Activated CD4-positive, alpha-beta T cell treated with anti-CD3 and anti-CD28 coated beads for 36 hours (primary cell): Measurements from ENCODE around the gene JUNB. TPM values are rescaled to one million over a fixed set of nuclear protein-coding genes. Genes with fewer than 3 reads are reported as not detected.

Source experiments
- ATAC-seq: fragments of 200-7000 bp; cut with Tn5 transposase; one replicate; pipeline ENCODE4 v1.10.0; 2021; ENCODE audit warnings: mild to moderate bottlenecking, moderate library complexity
- CTCF ChIA-PET: fragments of 350-600 bp; sonication (Branson Sonifier 250); formaldehyde crosslinking; loops from one replicate; lab custom pipeline; 2021; ENCODE audit warnings: antibody characterized with exemption; lab: Charles Lee
- POLR2A ChIA-PET: fragments of 350-600 bp; sonication (Branson Sonifier 250); formaldehyde crosslinking; loops from one replicate; lab custom pipeline; 2021; ENCODE audit warnings: antibody characterized with exemption, inconsistent platforms; lab: Charles Lee
- DNase-seq: peaks from one replicate; pipeline ENCODE4 v3.0.0-alpha.2; 2020
- H3K27ac Mint-ChIP-seq: one replicate; pipeline ENCODE4 v1.8.0; 2021; ENCODE audit warnings: mixed read lengths
- H3K27me3 Mint-ChIP-seq: one replicate; pipeline ENCODE4 v1.8.0; 2021; ENCODE audit warnings: mixed read lengths
- H3K36me3 Mint-ChIP-seq: one replicate; pipeline ENCODE4 v1.8.0; 2021; ENCODE audit warnings: low read depth, mixed read lengths
- H3K4me1 Mint-ChIP-seq: one replicate; pipeline ENCODE4 v1.8.0; 2021; ENCODE audit warnings: mixed read lengths
- H3K4me3 Mint-ChIP-seq: one replicate; pipeline ENCODE4 v1.8.0; 2021; ENCODE audit warnings: mild to moderate bottlenecking, moderate library complexity, mixed read lengths
- H3K9me3 Mint-ChIP-seq: one replicate; pipeline ENCODE4 v1.8.0; 2021; ENCODE audit warnings: low read depth, mixed read lengths
- intact Hi-C, 2 experiments: fragments of 100-400 bp; cut with DNase I in 1 of 2; cut with micrococcal nuclease in 1 of 2; formaldehyde crosslinking; loops; one replicate each; pipeline versions ENCODE4 v1.14.2 to v1.15.1; 2022 to 2024; cut with DNase I, micrococcal nuclease
- total RNA-seq, 2 experiments: library from RNA; stranded (reverse); gene quantifications; one replicate each; pipeline ENCODE4 v1.2.3, GENCODE V29; 2021

The JUNB gene
- total RNA-seq, 2 experiments from 2014 or later: 375 to 412 TPM

GRCh38 chr19:12783291-12783848 lies 7.9 kb upstream of the JUNB start:
- Mint-ChIP-seq H3K36me3 (no peaks in the 10 kb centered on the region), H3K9me3 (no peaks in the 10 kb centered on the region), H3K4me3 (peak overlapping the region; percentile 74), H3K27me3 (no peaks in the 10 kb centered on the region), H3K27ac (no peak overlapping the region), H3K4me1 (peaks cover 34% of the 10 kb centered on the region)
- intact Hi-C loops: loop anchor here (2.0 to 10.0 kb wide), 6 partner anchors 47 to 1741 kb away; partner anchors contain the start of genes CALR (in 1 of the 2), GET3 (in 1 of the 2), TECR (in 1 of the 2) and ZNF490 (in 1 of the 2)
- ATAC-seq (peak; percentile 28), DNase-seq (peak; percentile 92)
- ChIA-PET CTCF (interaction anchor here (0.6 to 12.0 kb wide), 3 partner anchors 12 to 26 kb away, joined by 3 to 285 read pairs (median 5); partner anchors contain the start of gene JUNB), POLR2A (interaction anchor here (0.6 to 2.9 kb wide), 2 partner anchors 9 to 380 kb away, joined by 3 to 53 read pairs; partner anchors contain the start of gene JUNB)

- no peaks in the 10 kb centered on the region for H3K36me3 Mint-ChIP-seq
- intact Hi-C loops: loop anchor here (2.0 to 10.0 kb wide), 6 partner anchors 47 to 1741 kb away; partner anchors contain the start of genes CALR (in 1 of the 2), GET3 (in 1 of the 2), TECR (in 1 of the 2) and ZNF490 (in 1 of the 2)
- no peak overlapping the region for H3K27ac Mint-ChIP-seq
- H3K4me3 Mint-ChIP-seq: peak overlapping the region; percentile 74
- ChIA-PET CTCF (interaction anchor here (2.0 kb wide), 1 partner anchor 18 kb away, joined by 5 read pairs; no protein-coding TSS in a partner anchor), POLR2A (interaction anchor here (0.6 to 2.9 kb wide), 2 partner anchors 8 to 379 kb away, joined by 3 to 53 read pairs; partner anchors contain the start of gene JUNB)
- H3K9me3 Mint-ChIP-seq: no peaks in the 10 kb centered on the region
- no peak for ATAC-seq
- peak; percentile 57 for DNase-seq
- peaks cover 32% of the 10 kb centered on the region for H3K4me1 Mint-ChIP-seq
- H3K27me3 Mint-ChIP-seq: no peaks in the 10 kb centered on the region
Observed at GRCh38 chr19:12783849-12784393, 7.4 kb upstream of the JUNB start.

- ChIA-PET POLR2A (interaction anchor here (2.9 kb wide), 1 partner anchor 8 kb away, joined by 53 read pairs; the partner anchor contains the start of gene JUNB), CTCF (interaction anchor here (2.0 kb wide), 1 partner anchor 18 kb away, joined by 5 read pairs; no protein-coding TSS in a partner anchor)
- Mint-ChIP-seq H3K9me3 (no peaks in the 10 kb centered on the region), H3K27me3 (no peaks in the 10 kb centered on the region), H3K27ac (no peak overlapping the region), H3K4me1 (peaks cover 32% of the 10 kb centered on the region), H3K4me3 (no peak overlapping the region), H3K36me3 (no peaks in the 10 kb centered on the region)
- DNase-seq: peak; percentile 57
- peak; percentile 11 for ATAC-seq
- intact Hi-C loops: loop anchor here (5.0 to 10.0 kb wide), 3 partner anchors 172 to 1740 kb away; partner anchors contain the start of genes TECR (in 1 of the 2), ZNF490 (in 1 of the 2) and ZNF791 (in 1 of the 2)
Observed at GRCh38 chr19:12784394-12784870, 6.9 kb upstream of the JUNB start.

GRCh38 chr19:12784871-12785430 lies 6.3 kb upstream of the JUNB start:
- ChIA-PET POLR2A (no interaction called here), CTCF (no interaction called here)
- peaks cover 26% of the 10 kb centered on the region for H3K4me1 Mint-ChIP-seq
- peak; percentile 2 for ATAC-seq
- H3K36me3 Mint-ChIP-seq: no peaks in the 10 kb centered on the region
- H3K4me3 Mint-ChIP-seq: no peak overlapping the region
- H3K27me3 Mint-ChIP-seq: no peaks in the 10 kb centered on the region
- no peak overlapping the region for H3K27ac Mint-ChIP-seq
- no peaks in the 10 kb centered on the region for H3K9me3 Mint-ChIP-seq
- intact Hi-C loops: loop anchor here (5.0 to 10.0 kb wide), 3 partner anchors 173 to 1740 kb away; partner anchors contain the start of genes TECR (in 1 of the 2), ZNF490 (in 1 of the 2) and ZNF791 (in 1 of the 2)
- DNase-seq: peak; percentile 54

- peaks cover 24% of the 10 kb centered on the region for H3K4me1 Mint-ChIP-seq
- peaks cover 1% of the 10 kb centered on the region for H3K36me3 Mint-ChIP-seq
- H3K27me3 Mint-ChIP-seq: no peaks in the 10 kb centered on the region
- intact Hi-C loops: loop anchor here (10.0 kb wide), 2 partner anchors 1579 to 1739 kb away; partner anchors contain the start of gene TECR (in 1 of the 2)
- no peaks in the 10 kb centered on the region for H3K9me3 Mint-ChIP-seq
- H3K4me3 Mint-ChIP-seq: no peak overlapping the region
- no peak overlapping the region for H3K27ac Mint-ChIP-seq
- ATAC-seq (no peak), DNase-seq (peak; percentile 32)
- ChIA-PET CTCF (interaction anchor here (0.6 to 0.9 kb wide), 4 partner anchors 9 to 149 kb away, joined by 3 to 4 read pairs (median 4); no protein-coding TSS in a partner anchor), POLR2A (no interaction called here)
Observed at GRCh38 chr19:12785431-12786031, 5.8 kb upstream of the JUNB start.

- Mint-ChIP-seq H3K9me3 (no peaks in the 10 kb centered on the region), H3K36me3 (peaks cover 1% of the 10 kb centered on the region), H3K27ac (peak overlapping the region; percentile 81), H3K4me1 (peaks cover 27% of the 10 kb centered on the region), H3K4me3 (no peak overlapping the region), H3K27me3 (no peaks in the 10 kb centered on the region)
- ATAC-seq (no peak), DNase-seq (peak; percentile 37)
- CTCF ChIA-PET: interaction anchor here (0.6 to 3.4 kb wide), 5 partner anchors 9 to 148 kb away, joined by 3 to 39 read pairs (median 4); no protein-coding TSS in a partner anchor
- intact Hi-C loops: loop anchor here (10.0 kb wide), 2 partner anchors 1578 to 1738 kb away; partner anchors contain the start of gene TECR (in 1 of the 2)
- POLR2A ChIA-PET: no interaction called here
Observed at GRCh38 chr19:12786141-12786870, 5.0 kb upstream of the JUNB start.

- Mint-ChIP-seq H3K36me3 (peaks cover 5% of the 10 kb centered on the region), H3K4me1 (peaks cover 21% of the 10 kb centered on the region), H3K4me3 (no peak overlapping the region), H3K9me3 (no peaks in the 10 kb centered on the region), H3K27me3 (no peaks in the 10 kb centered on the region), H3K27ac (peak overlapping the region; percentile 69)
- intact Hi-C loops: loop anchor here (10.0 kb wide), 2 partner anchors 1578 to 1738 kb away; partner anchors contain the start of gene TECR (in 1 of the 2)
- no peak for ATAC-seq
- ChIA-PET CTCF (interaction anchor here (0.7 to 3.4 kb wide), 2 partner anchors 9 kb away, joined by 6 to 39 read pairs; no protein-coding TSS in a partner anchor), POLR2A (no interaction called here)
- no peak for DNase-seq
Observed at GRCh38 chr19:12786952-12787351, 4.3 kb upstream of the JUNB start.

- no peaks in the 10 kb centered on the region for H3K27me3 Mint-ChIP-seq
- no peak overlapping the region for H3K27ac Mint-ChIP-seq
- peaks cover 7% of the 10 kb centered on the region for H3K36me3 Mint-ChIP-seq
- ATAC-seq (no peak), DNase-seq (no peak)
- H3K9me3 Mint-ChIP-seq: no peaks in the 10 kb centered on the region
- H3K4me3 Mint-ChIP-seq: no peak overlapping the region
- intact Hi-C loops: loop anchor here (10.0 kb wide), 2 partner anchors 1577 to 1737 kb away; partner anchors contain the start of gene TECR (in 1 of the 2)
- ChIA-PET POLR2A (interaction anchor here (2.4 kb wide), 1 partner anchor 9 kb away, joined by 9 read pairs; no protein-coding TSS in a partner anchor), CTCF (interaction anchor here (1.3 to 3.4 kb wide), 2 partner anchors 9 to 10 kb away, joined by 5 to 39 read pairs; no protein-coding TSS in a partner anchor)
- H3K4me1 Mint-ChIP-seq: peaks cover 18% of the 10 kb centered on the region
Observed at GRCh38 chr19:12787458-12787857, 3.8 kb upstream of the JUNB start.

- intact Hi-C loops: loop anchor here (2.0 to 10.0 kb wide), 3 partner anchors 1055 to 1737 kb away; partner anchors contain the start of gene TECR (in 1 of the 2)
- H3K9me3 Mint-ChIP-seq: no peaks in the 10 kb centered on the region
- H3K4me1 Mint-ChIP-seq: peaks cover 18% of the 10 kb centered on the region
- CTCF ChIA-PET: interaction anchor here (1.0 to 3.4 kb wide), 3 partner anchors 8 to 273 kb away, joined by 3 to 39 read pairs (median 5); no protein-coding TSS in a partner anchor
- DNase-seq (no peak), ATAC-seq (no peak)
- H3K4me3 Mint-ChIP-seq: peak overlapping the region; percentile 92
- H3K36me3 Mint-ChIP-seq: peaks cover 13% of the 10 kb centered on the region
- POLR2A ChIA-PET: interaction anchor here (0.6 to 2.4 kb wide), 2 partner anchors 10 to 1574 kb away, joined by 6 to 9 read pairs; no protein-coding TSS in a partner anchor
- H3K27me3 Mint-ChIP-seq: no peaks in the 10 kb centered on the region
- peak overlapping the region; percentile 98 for H3K27ac Mint-ChIP-seq
Observed at GRCh38 chr19:12788042-12788681, 3.1 kb upstream of the JUNB start.
